ENCODE data around the gene NLK.
"Not testable (repeated sequence)": the region's sequence is repeated elsewhere in the genome, so short reads cannot be mapped to it uniquely, and the experiment has no call there.

The NLK gene

DNA sequence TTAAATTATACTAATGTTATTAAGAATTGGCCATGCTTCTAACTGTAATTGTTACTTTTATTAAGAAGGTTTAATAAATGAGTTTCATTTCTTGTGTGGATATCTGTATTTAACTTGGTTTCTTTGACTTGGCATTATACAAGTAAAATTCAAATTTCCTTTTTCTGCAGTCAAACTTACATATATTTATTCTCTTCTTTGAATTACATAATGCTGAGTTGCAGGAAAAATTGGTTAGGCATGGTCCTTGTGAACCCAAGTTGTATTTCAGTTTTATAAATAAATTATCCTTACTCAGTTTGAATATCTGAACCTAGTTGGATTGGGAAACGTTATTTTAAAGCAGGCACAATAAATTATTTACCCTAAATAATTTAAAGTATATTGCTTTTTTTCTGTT is 54.8 kb downstream of the NLK start:
- no peak for DNase-seq
- in situ Hi-C loops (cut with HindIII; ENCODE audit: low pct_ligation_motif_present, low pct_unique_long_range_greater_than_20kb, low sequenced_read_pairs), result no loop called here

DNA sequence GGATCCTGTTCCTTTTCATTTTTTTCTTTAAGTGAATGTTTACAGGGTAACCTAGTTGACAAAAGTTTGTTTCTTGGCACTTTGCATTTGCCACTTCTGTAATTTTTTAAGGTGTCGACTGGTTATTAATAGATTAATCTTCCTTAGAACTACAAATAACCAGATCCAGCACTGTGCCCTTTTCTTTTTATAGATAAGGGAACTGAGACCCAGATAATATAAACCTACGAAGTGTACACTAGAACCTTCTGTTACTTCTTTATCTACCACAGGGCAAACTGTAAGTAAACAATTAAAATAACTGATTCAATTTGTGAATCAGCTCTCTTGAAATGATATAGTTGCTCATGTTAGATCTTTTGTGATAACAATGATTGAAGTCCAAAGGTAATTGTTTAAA is 55.4 kb downstream of the NLK start:
- no peak for DNase-seq
- in situ Hi-C loops (cut with HindIII; ENCODE audit: low pct_ligation_motif_present, low pct_unique_long_range_greater_than_20kb, low sequenced_read_pairs), result no loop called here

DNA sequence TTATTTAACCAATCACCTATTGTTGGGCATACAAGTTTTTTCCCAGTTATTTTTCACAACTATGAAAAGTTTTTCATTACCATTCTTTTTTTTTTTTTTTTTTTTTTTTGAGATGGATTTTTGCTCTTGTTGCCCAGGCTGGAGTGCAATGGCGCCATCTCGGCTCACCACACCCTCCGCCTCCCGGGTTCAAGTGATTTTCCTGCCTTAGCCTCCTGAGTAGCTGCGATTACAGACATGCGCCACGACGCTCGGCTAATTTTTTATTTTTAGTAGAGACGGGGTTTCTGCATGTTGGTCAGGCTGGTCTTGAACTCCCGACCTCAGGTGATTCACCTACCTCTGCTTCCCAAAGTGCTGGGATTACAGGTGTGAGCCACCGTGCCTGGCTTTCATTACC is 56.1 kb downstream of the NLK start:
- in situ Hi-C loops (cut with HindIII; ENCODE audit: low pct_ligation_motif_present, low pct_unique_long_range_greater_than_20kb, low sequenced_read_pairs), result not testable (repeated sequence)

DNA sequence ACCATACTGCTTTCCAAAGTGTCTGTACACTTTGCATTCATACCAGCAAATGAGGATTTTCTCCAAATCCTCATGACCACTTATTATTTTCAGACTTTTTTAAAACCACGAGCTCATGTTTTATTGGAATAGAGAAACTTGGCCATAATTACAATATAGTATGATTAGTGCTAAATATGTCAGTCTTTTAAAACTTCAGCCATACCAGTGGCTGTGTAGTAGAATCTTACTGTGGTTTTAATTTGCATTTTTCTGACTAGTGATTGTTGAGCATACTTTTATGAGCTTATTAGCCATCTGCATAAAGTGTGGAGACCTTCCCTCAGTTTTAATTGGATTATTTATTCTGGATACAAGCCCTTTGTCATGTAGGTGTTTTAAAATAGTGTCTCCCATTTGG is 57.8 kb downstream of the NLK start:
- no peak for DNase-seq
- in situ Hi-C loops (cut with HindIII; ENCODE audit: low pct_ligation_motif_present, low pct_unique_long_range_greater_than_20kb, low sequenced_read_pairs), result no loop called here

More for the DNA sequence above, 56.1 kb downstream of the NLK start:
- not testable (repeated sequence) for DNase-seq

DNA sequence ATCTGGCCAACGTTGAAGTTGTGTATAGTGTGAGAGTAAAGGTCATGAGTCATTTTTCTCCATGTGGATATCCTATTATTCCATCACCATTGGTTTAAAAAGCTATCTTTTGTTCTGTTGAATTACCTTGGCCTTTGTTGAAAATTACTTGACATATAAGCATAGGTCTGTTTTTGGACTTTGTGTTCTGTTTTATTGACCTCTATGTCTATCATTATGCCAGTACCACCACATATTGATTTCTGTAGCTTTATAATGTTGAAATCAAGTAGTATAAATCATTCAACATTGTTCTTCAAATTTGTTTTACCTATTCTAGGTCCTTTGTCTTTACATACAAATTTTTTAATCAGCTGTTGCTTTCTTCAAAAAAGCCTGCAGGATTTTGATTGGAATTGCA is 58.5 kb downstream of the NLK start:
- no peak for DNase-seq
- in situ Hi-C loops (cut with HindIII; ENCODE audit: low pct_ligation_motif_present, low pct_unique_long_range_greater_than_20kb, low sequenced_read_pairs), result no loop called here

DNA sequence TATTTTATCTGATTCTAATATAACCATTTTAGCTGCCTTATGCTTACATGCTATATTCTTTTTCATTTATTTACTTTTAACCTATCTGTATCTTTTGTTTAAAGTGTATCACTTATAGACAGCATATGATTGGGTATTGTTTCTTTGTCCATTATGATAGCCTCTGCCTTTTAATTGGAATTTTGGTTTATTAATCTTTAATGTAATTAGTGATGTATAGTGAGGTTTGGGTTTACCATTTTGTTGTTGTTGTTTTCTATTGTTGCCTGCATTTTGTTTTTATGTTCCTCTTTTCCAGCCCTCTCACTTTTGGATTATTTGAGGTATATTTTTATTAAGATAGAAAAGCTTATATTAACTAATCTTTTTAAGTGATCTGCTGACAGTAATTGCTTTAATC is 59.4 kb downstream of the NLK start:
- in situ Hi-C loops (cut with HindIII; ENCODE audit: low pct_ligation_motif_present, low pct_unique_long_range_greater_than_20kb, low sequenced_read_pairs), result no loop called here
- DNase-seq, result no peak

DNA sequence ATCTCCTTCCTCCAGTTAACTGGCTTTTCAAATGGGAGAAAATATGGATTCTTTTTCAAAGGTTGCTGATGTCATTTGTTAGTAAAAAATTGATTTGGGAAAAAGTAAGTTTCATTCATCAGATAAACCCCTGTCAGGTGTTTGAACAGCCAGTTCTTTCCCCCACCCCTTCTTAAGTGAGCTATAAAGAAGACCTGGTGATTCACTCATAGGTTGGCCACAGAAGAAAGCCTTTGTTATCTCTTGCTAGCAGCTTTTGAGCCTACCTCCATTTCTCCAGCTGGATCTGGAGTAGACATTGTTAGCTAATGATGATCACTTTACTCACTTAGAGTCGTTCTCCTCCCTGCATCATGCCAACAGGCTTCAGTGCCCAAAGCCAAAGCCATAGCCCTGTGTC is 63.0 kb downstream of the NLK start:
- DNase-seq, result no peak
- in situ Hi-C loops (cut with HindIII; ENCODE audit: low pct_ligation_motif_present, low pct_unique_long_range_greater_than_20kb, low sequenced_read_pairs), result no loop called here

DNA sequence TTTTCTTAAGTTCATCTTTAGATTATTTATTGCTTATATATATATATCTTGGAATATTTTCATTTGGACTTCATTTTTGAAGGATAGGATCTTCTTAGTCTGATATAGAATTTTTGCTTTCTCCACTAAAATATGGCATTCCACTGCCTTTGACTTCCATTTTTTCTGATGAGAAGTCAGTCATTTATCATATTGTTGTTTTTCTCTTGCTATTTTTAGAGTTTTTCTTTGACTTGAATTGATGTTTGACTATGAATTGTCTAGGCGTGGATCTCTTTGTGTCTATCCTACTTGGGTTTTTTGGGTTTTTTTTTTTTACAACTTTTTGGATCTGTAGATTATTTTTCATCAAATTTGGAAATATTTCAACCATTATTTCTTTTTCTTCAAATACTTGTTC is 67.7 kb downstream of the NLK start:
- no peak for DNase-seq
- in situ Hi-C loops (cut with HindIII; ENCODE audit: low pct_ligation_motif_present, low pct_unique_long_range_greater_than_20kb, low sequenced_read_pairs), result no loop called here

DNA sequence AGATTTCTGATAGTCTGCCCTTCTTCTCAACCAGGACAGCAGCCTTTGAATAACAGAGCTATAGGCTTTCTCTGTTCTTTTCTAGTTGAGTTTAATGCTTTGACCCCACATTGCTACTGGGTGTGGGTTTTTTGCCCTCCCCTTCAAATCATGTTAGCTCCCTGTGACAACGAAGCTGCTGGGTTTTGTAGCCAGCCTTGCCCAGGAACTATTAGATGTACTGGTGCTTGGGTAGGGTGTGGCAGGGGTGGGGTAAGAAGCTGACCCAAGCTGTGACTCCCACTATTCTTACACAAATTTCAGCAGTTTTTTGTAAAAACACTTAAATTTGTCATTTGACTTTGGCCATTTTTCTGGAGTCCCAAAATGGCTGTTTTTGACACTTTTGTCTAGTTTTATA is 69.7 kb downstream of the NLK start:
- in situ Hi-C loops (cut with HindIII; ENCODE audit: low pct_ligation_motif_present, low pct_unique_long_range_greater_than_20kb, low sequenced_read_pairs), result no loop called here
- DNase-seq, result no peak

DNA sequence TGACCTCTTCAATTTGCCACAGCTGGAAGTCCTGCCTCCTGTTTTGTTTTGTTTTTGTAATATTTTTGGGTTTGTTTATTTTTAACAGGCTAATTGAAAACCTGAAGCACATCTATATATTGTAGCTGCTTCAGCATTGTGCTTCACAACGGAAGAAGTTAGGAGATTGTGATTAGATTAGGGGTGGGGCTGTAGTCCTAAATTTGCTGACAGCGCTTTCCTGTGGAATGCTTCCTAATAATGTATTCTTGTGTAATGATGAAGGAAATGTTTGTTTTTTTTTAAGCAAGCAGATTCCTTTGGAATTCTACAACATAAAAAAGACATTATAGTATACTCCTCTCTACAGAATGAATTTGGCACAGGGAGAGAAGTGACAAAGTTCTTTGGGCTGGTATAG is 70.1 kb downstream of the NLK start:
- in situ Hi-C loops (cut with HindIII; ENCODE audit: low pct_ligation_motif_present, low pct_unique_long_range_greater_than_20kb, low sequenced_read_pairs), result no loop called here
- no peak for DNase-seq

DNA sequence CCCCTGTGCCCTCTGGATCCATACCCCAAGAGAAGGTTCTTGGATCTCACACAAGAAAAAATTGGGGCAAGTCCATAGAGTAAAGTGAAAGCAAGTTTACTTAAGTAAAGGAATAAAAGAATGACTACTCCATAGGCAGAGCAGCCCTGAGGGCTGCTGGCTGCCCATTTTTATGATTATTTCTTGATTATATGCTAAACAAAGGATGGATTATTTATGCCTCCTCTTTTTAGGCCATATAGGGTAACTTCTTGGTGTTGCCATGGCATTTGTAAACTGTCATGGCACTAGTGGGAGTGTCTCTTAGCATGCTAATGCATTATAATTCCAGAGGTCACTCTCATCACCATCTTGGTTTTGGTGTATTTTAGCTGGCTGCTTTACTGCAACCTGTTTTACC is 70.8 kb downstream of the NLK start:
- DNase-seq, result no peak
- in situ Hi-C loops (cut with HindIII; ENCODE audit: low pct_ligation_motif_present, low pct_unique_long_range_greater_than_20kb, low sequenced_read_pairs), result no loop called here

DNA sequence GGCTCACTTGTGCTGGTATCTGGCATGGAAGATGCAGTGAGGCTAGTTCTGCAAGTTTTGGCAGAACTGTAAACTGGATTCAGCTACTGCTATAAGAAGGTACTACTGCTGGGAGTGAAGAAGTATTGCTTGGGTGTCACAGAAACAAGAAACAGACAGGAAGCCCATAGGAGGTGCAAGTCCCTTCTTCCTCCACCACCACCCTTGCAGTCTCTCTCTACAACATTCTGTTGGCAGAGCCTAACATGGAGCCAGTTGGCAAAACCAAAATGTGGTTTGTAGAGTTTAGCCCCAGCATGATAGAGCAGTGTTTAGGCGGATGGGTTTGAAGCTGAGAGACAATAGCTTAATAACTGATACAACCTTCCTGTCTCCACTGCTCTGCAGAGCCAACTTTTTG is 72.6 kb downstream of the NLK start:
- no peak for DNase-seq
- in situ Hi-C loops (cut with HindIII; ENCODE audit: low pct_ligation_motif_present, low pct_unique_long_range_greater_than_20kb, low sequenced_read_pairs), result no loop called here

DNA sequence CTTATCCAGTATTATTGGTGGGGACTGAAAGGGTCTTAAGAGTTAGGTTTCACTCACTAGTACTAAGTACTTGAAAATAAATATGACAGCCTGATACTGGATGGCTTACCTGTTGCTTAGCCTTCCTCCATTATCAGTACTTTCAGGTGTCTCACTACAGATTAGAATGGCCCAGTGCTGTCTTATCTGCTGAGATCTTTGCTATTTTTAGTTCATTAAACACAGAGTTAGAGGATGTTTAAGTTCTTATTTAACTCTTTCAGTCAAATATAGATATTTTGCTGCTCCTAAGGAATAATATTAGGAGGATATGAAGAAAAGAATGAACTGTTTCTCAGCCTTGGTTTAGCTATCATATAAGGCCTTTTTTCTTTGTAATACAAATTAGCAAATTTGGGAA is 74.8 kb downstream of the NLK start:
- in situ Hi-C loops (cut with HindIII; ENCODE audit: low pct_ligation_motif_present, low pct_unique_long_range_greater_than_20kb, low sequenced_read_pairs), result no loop called here
- no peak for DNase-seq

DNA sequence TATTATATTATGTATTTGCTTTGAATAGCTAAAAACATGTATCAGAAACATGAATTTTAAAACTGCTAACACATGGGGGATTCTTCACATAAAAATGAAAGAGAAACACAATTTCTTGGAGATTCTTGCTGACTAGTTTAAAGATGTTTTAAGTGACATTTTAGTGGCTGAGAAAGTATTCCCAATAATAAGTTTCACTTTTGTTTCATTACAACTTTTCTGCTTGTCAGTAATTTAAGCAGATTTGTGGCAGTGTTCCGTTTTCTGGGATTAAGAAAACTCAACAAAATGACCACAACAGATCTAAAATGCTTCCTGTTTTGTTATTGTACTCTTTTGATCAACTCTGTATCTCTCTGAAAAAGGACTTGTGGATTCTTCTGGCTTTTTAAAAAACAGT is 75.9 kb downstream of the NLK start:
- in situ Hi-C loops (cut with HindIII; ENCODE audit: low pct_ligation_motif_present, low pct_unique_long_range_greater_than_20kb, low sequenced_read_pairs), result no loop called here
- peak; percentile 24 for DNase-seq

DNA sequence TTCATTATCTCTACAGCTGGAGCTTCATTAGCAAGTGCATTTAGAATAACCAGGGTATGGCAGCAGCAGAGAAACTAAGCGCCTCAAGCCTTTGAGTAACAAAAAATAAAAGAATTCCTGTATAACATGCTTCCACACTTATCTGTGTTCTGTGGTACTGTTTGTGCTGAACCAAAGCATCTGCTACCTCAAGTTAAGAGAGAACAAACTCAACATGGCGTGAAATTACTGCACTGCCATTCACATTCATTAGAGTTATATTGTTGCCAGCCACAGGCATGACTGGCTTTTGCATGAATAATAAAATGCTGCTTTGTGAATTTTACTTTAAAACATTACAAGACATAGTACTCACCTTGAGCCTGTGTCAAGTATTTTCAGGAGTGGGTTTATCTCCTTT is 76.6 kb downstream of the NLK start:
- DNase-seq, result no peak
- in situ Hi-C loops (cut with HindIII; ENCODE audit: low pct_ligation_motif_present, low pct_unique_long_range_greater_than_20kb, low sequenced_read_pairs), result no loop called here

DNA sequence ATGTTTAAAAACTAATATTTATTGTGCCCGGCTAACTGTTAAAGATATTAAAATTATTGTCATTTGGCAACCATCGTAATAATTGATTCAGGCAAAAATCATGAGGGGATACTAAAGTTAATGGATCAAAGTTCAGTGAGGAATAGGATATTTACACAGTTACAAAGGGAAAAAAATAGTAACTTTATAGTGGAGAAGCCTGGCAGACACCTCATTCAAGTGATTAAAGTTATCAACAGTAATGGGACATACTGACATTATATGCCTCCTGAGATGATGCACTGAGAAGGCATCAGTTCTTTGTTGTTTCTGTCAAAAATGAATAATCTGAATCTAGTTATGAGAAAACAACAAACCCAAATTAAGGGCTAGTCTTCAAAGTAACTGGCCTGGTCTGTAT is 77.1 kb downstream of the NLK start:
- in situ Hi-C loops (cut with HindIII; ENCODE audit: low pct_ligation_motif_present, low pct_unique_long_range_greater_than_20kb, low sequenced_read_pairs), result no loop called here
- DNase-seq, result no peak

DNA sequence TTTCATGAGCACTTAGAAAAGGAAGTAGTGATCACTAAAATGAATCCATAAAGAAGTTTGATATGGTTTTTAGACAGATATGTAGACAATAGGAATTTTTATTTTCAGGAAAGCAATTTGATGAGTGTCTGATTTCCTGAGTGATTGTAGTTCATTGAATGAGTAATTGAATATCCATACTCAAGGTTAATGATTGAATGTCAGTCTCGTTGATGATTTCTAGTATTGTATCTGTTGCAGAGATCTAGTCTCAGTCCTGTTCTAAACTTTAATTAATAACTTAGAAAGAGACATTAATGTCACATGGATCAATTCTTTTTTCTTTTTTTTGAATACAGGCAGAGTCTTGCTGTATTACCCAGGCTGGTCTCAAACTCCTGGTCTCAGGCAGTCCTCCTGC is 78.3 kb downstream of the NLK start:
- in situ Hi-C loops (cut with HindIII; ENCODE audit: low pct_ligation_motif_present, low pct_unique_long_range_greater_than_20kb, low sequenced_read_pairs), result no loop called here

DNA sequence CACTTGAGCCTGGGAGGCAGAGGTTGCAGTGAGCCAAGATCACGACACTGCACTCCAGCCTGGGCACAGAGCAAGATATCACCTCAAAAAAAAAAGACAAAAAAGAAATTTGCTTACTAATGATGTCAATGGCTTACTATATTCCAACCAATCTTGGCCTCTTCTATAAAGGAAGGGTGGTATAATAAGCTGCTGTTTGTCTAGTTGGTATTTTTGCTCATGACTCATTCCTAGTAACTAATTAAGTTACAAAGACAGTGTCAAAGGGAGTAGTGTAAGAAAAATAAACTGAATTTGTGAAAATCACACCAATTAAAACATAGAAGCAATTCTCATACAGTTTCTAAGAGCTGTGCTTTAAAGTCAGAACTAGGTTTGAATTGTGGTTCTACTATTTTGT is 82.5 kb downstream of the NLK start:
- DNase-seq, result peak; percentile 26
- in situ Hi-C loops (cut with HindIII; ENCODE audit: low pct_ligation_motif_present, low pct_unique_long_range_greater_than_20kb, low sequenced_read_pairs), result no loop called here

More for the DNA sequence above, 78.3 kb downstream of the NLK start:
- peak; percentile 51 for DNase-seq

DNA sequence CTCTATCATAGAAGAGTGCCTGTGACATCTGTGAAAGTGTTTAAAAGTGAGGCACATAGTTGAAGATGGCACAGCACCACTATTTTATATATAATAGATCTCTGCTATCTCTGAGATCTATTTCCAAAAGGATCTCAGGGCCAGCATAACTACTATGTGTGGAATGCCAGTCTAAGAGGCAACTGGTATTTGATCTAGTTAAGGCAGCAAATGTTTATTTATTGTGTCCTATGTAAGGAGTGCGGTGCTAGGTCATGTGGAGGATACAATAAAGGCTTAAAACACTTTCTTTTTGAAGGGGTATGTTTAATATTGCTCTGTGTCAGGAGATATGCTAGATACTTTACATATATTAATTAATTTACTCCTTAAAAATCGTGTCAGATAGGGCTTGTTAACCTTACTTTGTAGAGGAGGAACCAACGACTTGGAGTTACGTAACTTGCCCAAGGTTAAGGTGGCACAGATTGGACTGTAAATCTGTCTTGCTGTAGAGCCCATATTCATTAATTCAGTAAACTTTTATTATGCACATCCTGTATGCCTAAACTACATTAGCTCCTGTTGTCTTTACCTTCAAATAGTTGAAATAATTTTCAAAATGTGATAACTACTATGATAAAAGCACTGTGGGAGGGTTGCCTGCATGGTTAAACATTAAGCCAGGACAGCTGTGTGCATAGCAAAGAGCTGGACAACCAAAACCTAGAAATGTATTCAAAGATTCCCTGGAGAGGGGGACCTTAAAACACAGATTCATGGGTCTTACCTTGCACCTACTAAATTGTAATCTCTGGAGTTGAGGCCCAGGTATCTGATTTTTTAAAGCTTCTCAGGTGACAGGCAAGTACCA is 83.3 kb downstream of the NLK start:
- in situ Hi-C loops (cut with HindIII; ENCODE audit: low pct_ligation_motif_present, low pct_unique_long_range_greater_than_20kb, low sequenced_read_pairs), result no loop called here
- DNase-seq, result no peak

DNA sequence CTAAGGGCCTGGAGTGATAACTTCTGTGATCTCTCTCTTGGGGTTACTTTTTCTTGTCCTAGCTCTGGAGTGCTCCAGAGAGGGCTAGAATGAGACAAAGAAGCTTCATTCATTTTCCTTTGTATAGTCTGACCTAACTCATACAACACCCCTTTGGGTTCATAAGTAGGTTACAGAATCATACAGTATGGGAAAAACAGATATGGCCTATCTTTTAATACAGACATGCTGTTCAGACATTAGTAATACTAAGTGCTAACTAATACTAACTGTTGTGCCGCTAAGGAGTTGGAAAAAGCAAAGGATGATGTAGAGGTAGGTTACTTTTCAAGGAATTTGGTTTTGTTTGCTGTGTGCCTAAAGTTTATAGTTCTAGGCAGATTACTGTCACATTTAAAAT is 84.7 kb downstream of the NLK start:
- in situ Hi-C loops (cut with HindIII; ENCODE audit: low pct_ligation_motif_present, low pct_unique_long_range_greater_than_20kb, low sequenced_read_pairs), result no loop called here

DNA sequence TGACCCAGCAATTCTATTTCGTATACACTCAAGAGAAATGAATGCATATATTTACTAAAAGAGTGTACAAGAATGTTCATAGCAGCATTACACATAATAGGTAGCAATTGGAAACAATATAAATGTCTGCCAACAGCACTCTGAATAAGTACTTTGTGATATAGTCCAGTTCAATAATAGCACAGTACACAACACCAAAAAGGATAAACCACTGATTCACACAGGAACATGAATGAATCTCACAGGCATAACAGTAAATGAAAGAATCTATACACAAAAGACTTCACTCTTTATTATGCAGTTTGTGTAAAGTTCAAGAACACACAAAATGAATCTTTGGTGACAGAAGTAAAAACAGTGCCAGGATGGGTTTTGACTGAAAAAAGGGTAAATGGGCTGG is 86.3 kb downstream of the NLK start:
- DNase-seq, result no peak
- in situ Hi-C loops (cut with HindIII; ENCODE audit: low pct_ligation_motif_present, low pct_unique_long_range_greater_than_20kb, low sequenced_read_pairs), result no loop called here

More for the DNA sequence above, 84.7 kb downstream of the NLK start:
- DNase-seq, result no peak

All from ACHN (cell line).